Measurements from ENCODE around the gene RUNX2. TPM values are rescaled to one million over a fixed set of nuclear protein-coding genes. Genes with fewer than 3 reads are reported as not detected.

RUNX2 gene
- total RNA-seq, 2 experiments from 2014 or later, result 0.27 to 0.44 TPM

- no peak for TF ChIP-seq EZH2phosphoT487 (IDR thresholded peaks at IDR 0.05; ENCODE audit: borderline replicate concordance, low read depth, low read length)
- TF ChIP-seq CTCF (conservative IDR thresholded peaks at IDR 0.05; ENCODE audit: low read length), result no peak
- POLR2A ChIA-PET, result no interaction called here
Measured at GRCh38 chr6:45619211-45619760, 291.2 kb downstream of the RUNX2 start.

GRCh38 chr6:45619994-45620471, 291.9 kb downstream of the RUNX2 start:
- ChIA-PET POLR2A (no interaction called here), CTCF (ENCODE audit: unreplicated experiment) (no interaction called here)
- H3K36me3 ChIP-seq (ENCODE audit: insufficient read depth, low read length), result no peaks in the 10 kb centered on the region
- no peaks in the 10 kb centered on the region for H3K9me2 ChIP-seq (ENCODE audit: insufficient read depth, low read length)
- no peak overlapping the region for H3K27ac ChIP-seq (ENCODE audit: low read depth, low read length, poor library complexity, severe bottlenecking)
- H3K79me2 ChIP-seq (ENCODE audit: insufficient read depth, low read depth, low read length), result no peaks in the 10 kb centered on the region
- H3K9me3 ChIP-seq (ENCODE audit: low read length), result no peaks in the 10 kb centered on the region
- H3K4me2 ChIP-seq (ENCODE audit: low read length), result no peak overlapping the region
- intact Hi-C loops (cut with micrococcal nuclease; ENCODE audit: unreplicated experiment), result no loop called here
- no TSS peak for BruUV-seq (replicated peaks)
- peaks cover 10% of the 10 kb centered on the region for H3K4me1 ChIP-seq (ENCODE audit: insufficient read depth, low read length, poor library complexity, severe bottlenecking)
- no peak overlapping the region for H3K4me3 ChIP-seq (ENCODE audit: low read depth, low read length, poor library complexity, severe bottlenecking)
- DNase-seq (ENCODE audit: low spot score), result peak; percentile 57
- no peaks in the 10 kb centered on the region for H4K20me1 ChIP-seq (ENCODE audit: insufficient read depth, low read length)
- no peak for TF ChIP-seq EZH2phosphoT487 (IDR thresholded peaks at IDR 0.05; ENCODE audit: borderline replicate concordance, low read depth, low read length)
- no peak for TF ChIP-seq CTCF (conservative IDR thresholded peaks at IDR 0.05; ENCODE audit: low read length)
- peak overlapping the region; percentile 61 for H2AFZ ChIP-seq (ENCODE audit: low read length)

More at GRCh38 chr6:45619211-45619760, 291.2 kb downstream of the RUNX2 start:
- Histone ChIP-seq H3K4me3 (ENCODE audit: low read depth, low read length, poor library complexity, severe bottlenecking) (no peak overlapping the region), H3K9me3 (ENCODE audit: low read length) (no peaks in the 10 kb centered on the region), H3K36me3 (ENCODE audit: insufficient read depth, low read length) (no peaks in the 10 kb centered on the region), H3K4me1 (ENCODE audit: insufficient read depth, low read length, poor library complexity, severe bottlenecking) (peaks cover 10% of the 10 kb centered on the region), H3K9me2 (ENCODE audit: insufficient read depth, low read length) (no peaks in the 10 kb centered on the region), H2AFZ (ENCODE audit: low read length) (no peak overlapping the region; the same call in 1 of the 2 replicates), H3K27ac (ENCODE audit: low read depth, low read length, poor library complexity, severe bottlenecking) (no peak overlapping the region), H4K20me1 (ENCODE audit: insufficient read depth, low read length) (no peaks in the 10 kb centered on the region), H3K79me2 (ENCODE audit: insufficient read depth, low read depth, low read length) (no peaks in the 10 kb centered on the region), H3K4me2 (ENCODE audit: low read length) (no peak overlapping the region)
- DNase-seq (ENCODE audit: low spot score), result no peak
- intact Hi-C loops (cut with micrococcal nuclease; ENCODE audit: unreplicated experiment), result no loop called here
- no TSS peak for BruUV-seq (replicated peaks)
- CTCF ChIA-PET (ENCODE audit: unreplicated experiment), result no interaction called here

- CTCF ChIA-PET (ENCODE audit: unreplicated experiment), result no interaction called here
- intact Hi-C loops (cut with micrococcal nuclease; ENCODE audit: unreplicated experiment), result no loop called here
- H2AFZ ChIP-seq (ENCODE audit: low read length), result no peak overlapping the region
Measured at GRCh38 chr6:45624228-45624627, 296.1 kb downstream of the RUNX2 start.

More at GRCh38 chr6:45624228-45624627, 296.1 kb downstream of the RUNX2 start:
- H3K4me3 ChIP-seq (ENCODE audit: low read depth, low read length, poor library complexity, severe bottlenecking), result no peak overlapping the region
- no peaks in the 10 kb centered on the region for H3K9me2 ChIP-seq (ENCODE audit: insufficient read depth, low read length)
- POLR2A ChIA-PET, result interaction anchor here (1.2 kb wide), 1 partner anchor 15 kb away, joined by 3 read pairs; no protein-coding TSS in a partner anchor
- no peak for DNase-seq (ENCODE audit: low spot score)
- H3K4me2 ChIP-seq (ENCODE audit: low read length), result no peak overlapping the region
- TF ChIP-seq CTCF (conservative IDR thresholded peaks at IDR 0.05; ENCODE audit: low read length) (no peak), EZH2phosphoT487 (IDR thresholded peaks at IDR 0.05; ENCODE audit: borderline replicate concordance, low read depth, low read length) (no peak)
- no peaks in the 10 kb centered on the region for H3K9me3 ChIP-seq (ENCODE audit: low read length)
- H3K4me1 ChIP-seq (ENCODE audit: insufficient read depth, low read length, poor library complexity, severe bottlenecking), result peaks cover 10% of the 10 kb centered on the region
- no peaks in the 10 kb centered on the region for H3K79me2 ChIP-seq (ENCODE audit: insufficient read depth, low read depth, low read length)
- no peaks in the 10 kb centered on the region for H3K36me3 ChIP-seq (ENCODE audit: insufficient read depth, low read length)
- no peaks in the 10 kb centered on the region for H4K20me1 ChIP-seq (ENCODE audit: insufficient read depth, low read length)
- BruUV-seq (replicated peaks), result no TSS peak
- no peak overlapping the region for H3K27ac ChIP-seq (ENCODE audit: low read depth, low read length, poor library complexity, severe bottlenecking)

Measured in OCI-LY7 (cell line).